Uterus (tissue), 2 donors: Measurements from ENCODE around the gene CDK15.

ENCODE experiments used
- CTCF ChIP-seq, 4 experiments: fragments of 200-600 bp in 2 of 4; fragments of 450-650 bp in 2 of 4; sonication (generic) in 2 of 4; IDR thresholded peaks; one replicate each; pipeline ENCODE4 v1.5.1; 2016 to 2019; ENCODE audit warnings: antibody characterized with exemption in 4 of 4, mild to moderate bottlenecking in 2 of 4, moderate library complexity in 1 of 4
- POLR2A ChIP-seq, 2 donors: fragments of 450-650 bp; IDR thresholded peaks; one replicate each; pipeline ENCODE4 v1.6.1; 2016; ENCODE audit warnings: antibody characterized with exemption in 2 of 2, mild to moderate bottlenecking in 1 of 2, moderate library complexity in 1 of 2

- TF ChIP-seq CTCF (IDR thresholded peaks at IDR 0.05) (no peak), POLR2A (IDR thresholded peaks at IDR 0.05) (no peak)
Observed at GRCh38 chr2:201916565-201916964, 110.2 kb downstream of the CDK15 start.
